CD14-positive monocyte (primary cell): Measurements from ENCODE around the gene NSUN7. TPM values are rescaled to one million over a fixed set of nuclear protein-coding genes. Genes with fewer than 3 reads are reported as not detected.

Source experiments
- DNase-seq, 3 donors: peaks; one replicate each; pipeline ENCODE4 v3.0.0-alpha.2; 2011 to 2022
- H2AFZ ChIP-seq: 2 replicates; pipeline ENCODE4 v1.6.0; 2012; ENCODE audit warnings: mild to moderate bottlenecking, low read depth, low read length, inconsistent platforms; ENCODE audit not compliant: insufficient read depth, poor library complexity, severe bottlenecking
- H3K27ac ChIP-seq, 2 donors: 1 replicate in 1 of 2; 2 replicates in 1 of 2; pipeline ENCODE4 v1.5.1; 2012 to 2013; ENCODE audit warnings: low read length in 2 of 2, control low read depth in 1 of 2, inconsistent platforms in 1 of 2, low read depth in 1 of 2, mild to moderate bottlenecking in 1 of 2
- H3K27me3 ChIP-seq, 2 donors: one replicate each; pipeline versions ENCODE4 v1.6.0 to v1.6.1; 2011 to 2013; ENCODE audit warnings: low read length in 2 of 2; ENCODE audit not compliant: control insufficient read depth in 2 of 2, insufficient read depth in 2 of 2
- H3K36me3 ChIP-seq, 2 donors: replicated peaks in 1 of 2; 1 replicate in 1 of 2; 2 replicates in 1 of 2; pipeline versions ENCODE4 v1.5.1 to v1.6.1; 2012 to 2013; ENCODE audit warnings: low read length in 2 of 2, control low read depth in 1 of 2, inconsistent platforms in 1 of 2, mild to moderate bottlenecking in 1 of 2; ENCODE audit not compliant: insufficient read depth in 2 of 2, control insufficient read depth in 1 of 2
- H3K4me1 ChIP-seq, 2 donors: 1 replicate in 1 of 2; 2 replicates in 1 of 2; pipeline versions ENCODE4 v1.5.1 to v1.6.1; 2012 to 2013; ENCODE audit warnings: low read length in 2 of 2, control low read depth in 1 of 2, inconsistent platforms in 1 of 2, mild to moderate bottlenecking in 1 of 2, moderate library complexity in 1 of 2; ENCODE audit not compliant: insufficient read depth in 2 of 2, control insufficient read depth in 1 of 2
- H3K4me2 ChIP-seq: replicated peaks from 2 replicates; pipeline ENCODE3; 2012; ENCODE audit warnings: low read length, moderate library complexity, mild to moderate bottlenecking; ENCODE audit not compliant: poor library complexity, severe bottlenecking; ENCODE audit errors: extremely low read depth
- H3K4me3 ChIP-seq, 3 experiments: fragments of 200-600 bp in 1 of 3; sonication (generic) in 1 of 3; replicated peaks in 1 of 3; 1 replicate in 2 of 3; 2 replicates in 1 of 3; pipeline ENCODE4 v1.5.1; 2011 to 2013; ENCODE audit warnings: low read length in 3 of 3, mild to moderate bottlenecking in 3 of 3, control low read depth in 2 of 3, low read depth in 2 of 3, inconsistent platforms in 1 of 3, moderate library complexity in 1 of 3
- H3K79me2 ChIP-seq: 2 replicates; pipeline ENCODE4 v1.6.0; 2012; ENCODE audit warnings: mild to moderate bottlenecking, control low read depth, inconsistent platforms, low read length, moderate library complexity; ENCODE audit not compliant: insufficient read depth
- H3K9ac ChIP-seq: 2 replicates; pipeline ENCODE4 v1.6.0; 2017; ENCODE audit warnings: low read length, mild to moderate bottlenecking; ENCODE audit not compliant: insufficient read depth, poor library complexity, severe bottlenecking
- H3K9me3 ChIP-seq, 2 donors: replicated peaks in 1 of 2; 1 replicate in 1 of 2; 2 replicates in 1 of 2; pipeline versions ENCODE4 v1.5.1 to v1.6.1; 2012 to 2013; ENCODE audit warnings: low read length in 2 of 2, control low read depth in 1 of 2; ENCODE audit not compliant: control insufficient read depth in 1 of 2, insufficient read depth in 1 of 2
- H4K20me1 ChIP-seq: 2 replicates; pipeline ENCODE4 v1.6.0; 2012; ENCODE audit warnings: mild to moderate bottlenecking, low read length, control low read depth, moderate library complexity; ENCODE audit not compliant: insufficient read depth
- H3K27ac Mint-ChIP-seq, 7 donors: one replicate each; pipeline ENCODE4 v1.8.0; 2020; ENCODE audit warnings: mild to moderate bottlenecking in 7 of 7, mixed read lengths in 7 of 7, moderate library complexity in 6 of 7, inconsistent platforms in 2 of 7
- H3K27me3 Mint-ChIP-seq, 3 donors: one replicate each; pipeline ENCODE4 v1.8.0; 2021 to 2022; ENCODE audit warnings: low read depth in 3 of 3, mild to moderate bottlenecking in 3 of 3, mixed read lengths in 3 of 3, moderate library complexity in 3 of 3, inconsistent platforms in 1 of 3
- H3K36me3 Mint-ChIP-seq, 2 donors: one replicate each; pipeline ENCODE4 v1.8.0; 2020; ENCODE audit warnings: mixed read lengths in 2 of 2, inconsistent platforms in 1 of 2, mild to moderate bottlenecking in 1 of 2
- H3K4me1 Mint-ChIP-seq: one replicate; pipeline ENCODE4 v1.8.0; 2020; ENCODE audit warnings: mild to moderate bottlenecking, mixed read lengths
- H3K4me3 Mint-ChIP-seq, 2 donors: one replicate each; pipeline ENCODE4 v1.8.0; 2020; ENCODE audit warnings: mild to moderate bottlenecking in 2 of 2, mixed read lengths in 2 of 2, moderate library complexity in 1 of 2
- H3K9me3 Mint-ChIP-seq, 7 donors: one replicate each; pipeline ENCODE4 v1.8.0; 2020 to 2022; ENCODE audit warnings: mixed read lengths in 7 of 7, mild to moderate bottlenecking in 6 of 7, moderate library complexity in 6 of 7, inconsistent platforms in 2 of 7
- CTCF ChIP-seq: fragments of 200-600 bp; IDR thresholded peaks from one replicate; pipeline ENCODE4 v1.8.0; 2022; ENCODE audit warnings: antibody characterized with exemption, mild to moderate bottlenecking
- WGBS: methylation state at CpG from one replicate; pipeline ENCODE4 v1.1.5; 2013; ENCODE audit warnings: missing lambda C conversion rate; ENCODE audit not compliant: insufficient coverage; 5-methylcytosine and 5-hydroxymethylcytosine counted together
- intact Hi-C, 2 donors: fragments of 100-400 bp; cut with micrococcal nuclease; formaldehyde crosslinking; loops; one replicate each; pipeline versions ENCODE4 v1.15.0 to v1.15.1; 2023
- polyA plus RNA-seq, 3 donors: library from polyadenylated mRNA; depleted of rRNA in 1 of 3; unstranded in 2 of 3; stranded (reverse) in 1 of 3; fragments of 300-500 nt in 2 of 3; fragments of >200 nt in 1 of 3; fragmentation: Illumina TruSeq in 2 of 3; gene quantifications; 1 replicate in 2 of 3; 2 replicates in 1 of 3; pipeline ENCODE4 v1.2.3, GENCODE V29; 2012 to 2021

The NSUN7 gene
- polyA plus RNA-seq, 3 donors, result 0.21 to 0.62 (median 0.57) TPM

- Histone ChIP-seq H3K27me3 (peaks cover 8 to 22% of the 10 kb centered on the region in 2 donors), H3K79me2 (no peaks in the 10 kb centered on the region), H3K27ac (no peak overlapping the region), H4K20me1 (no peaks in the 10 kb centered on the region), H3K4me1 (peaks cover 14 to 15% of the 10 kb centered on the region in 2 donors), H3K36me3 (no peaks in the 10 kb centered on the region), H3K4me3 (no peak overlapping the region), H3K4me2 (no peak overlapping the region), H2AFZ (no peak overlapping the region), H3K9ac (no peak overlapping the region), H3K9me3 (no peaks in the 10 kb centered on the region)
- H3K4me3 Mint-ChIP-seq, result no peak overlapping the region
- peaks cover 11% of the 10 kb centered on the region for H3K4me1 Mint-ChIP-seq
- no peak for DNase-seq
- peaks cover 17 to 35% (median 31%) of the 10 kb centered on the region in 3 donors for H3K27me3 Mint-ChIP-seq
- no peak for TF ChIP-seq CTCF
- H3K9me3 Mint-ChIP-seq, result peaks cover 0 to 15% (median 5%) of the 10 kb centered on the region in 7 donors
- peaks cover 0 to 7% of the 10 kb centered on the region in 2 donors for H3K36me3 Mint-ChIP-seq
- intact Hi-C loops, result no loop called here
- no CpG with 5 or more reads among the region's 2 CpGs for WGBS
- H3K27ac Mint-ChIP-seq, result no peak overlapping the region
Observed at GRCh38 chr4:40747207-40747835, 2.4 kb upstream of the NSUN7 start.

GRCh38 chr4:40750461-40751258 is 905 bp downstream of the NSUN7 start:
- Mint-ChIP-seq H3K36me3 (peaks cover 0 to 7% of the 10 kb centered on the region in 2 donors), H3K27ac (peak overlapping the region in 3 of 7 donors; percentile 26 to 49 (median 36)), H3K4me3 (peak overlapping the region; percentile 83 to 92), H3K9me3 (peaks cover 0 to 24% (median 5%) of the 10 kb centered on the region in 7 donors), H3K27me3 (peaks cover 19 to 35% (median 31%) of the 10 kb centered on the region in 3 donors), H3K4me1 (peaks cover 11% of the 10 kb centered on the region)
- Histone ChIP-seq H3K79me2 (no peaks in the 10 kb centered on the region), H3K27me3 (peaks cover 8 to 22% of the 10 kb centered on the region in 2 donors), H3K27ac (peak overlapping the region in 1 of 2 donors; percentile 41), H3K4me1 (peaks cover 14 to 15% of the 10 kb centered on the region in 2 donors), H3K4me3 (peak overlapping the region; percentile 49 to 74 (median 51)), H4K20me1 (no peaks in the 10 kb centered on the region), H2AFZ (peak overlapping the region; percentile 97), H3K9me3 (peaks cover 0 to 4% of the 10 kb centered on the region in 2 donors), H3K9ac (peak overlapping the region; percentile 79), H3K4me2 (peak overlapping the region; percentile 91), H3K36me3 (no peaks in the 10 kb centered on the region)
- DNase-seq, result no peak
- 31% methylated on average over 27 of the region's 30 CpGs for WGBS
- intact Hi-C loops, result loop anchor here in 1 of 2 donors (5.0 kb wide), 1 partner anchor 37 kb away; no protein-coding TSS in a partner anchor
- no peak for TF ChIP-seq CTCF
